HL-60/S4 treated with retinoic acid at 250 ng/mL for 4 days and 3 days (cell line): ENCODE results near the gene CNTNAP2.

ENCODE experiments used
- in situ Hi-C: fragments of 300-500 bp; cut with MboI; formaldehyde crosslinking; loops from 2 replicates; pipeline ENCODE4 v1.7.0; 2022; ENCODE audit warnings: low sequenced_read_pairs

Gene CNTNAP2

GRCh38 chr7:147971606-147972110, 1855.1 kb downstream of the CNTNAP2 start:
- in situ Hi-C loops = no loop called here

GRCh38 chr7:147978201-147978600, 1861.6 kb downstream of the CNTNAP2 start:
- in situ Hi-C loops = no loop called here

GRCh38 chr7:147978651-147979050, 1862.0 kb downstream of the CNTNAP2 start:
- in situ Hi-C loops = no loop called here

- in situ Hi-C loops = no loop called here
Observed at GRCh38 chr7:147980826-147981813, 1864.5 kb downstream of the CNTNAP2 start.

- in situ Hi-C loops = no loop called here
Observed at GRCh38 chr7:147982307-147982706, 1865.7 kb downstream of the CNTNAP2 start.

GRCh38 chr7:147984265-147984664, 1867.7 kb downstream of the CNTNAP2 start:
- in situ Hi-C loops = no loop called here

GRCh38 chr7:147990079-147990478, 1873.5 kb downstream of the CNTNAP2 start:
- in situ Hi-C loops = no loop called here

- in situ Hi-C loops = no loop called here
Observed at GRCh38 chr7:147990942-147991341, 1874.3 kb downstream of the CNTNAP2 start.

GRCh38 chr7:147992698-147993097, 1876.1 kb downstream of the CNTNAP2 start:
- in situ Hi-C loops = no loop called here

- in situ Hi-C loops = no loop called here
Observed at GRCh38 chr7:147997636-147998035, 1881.0 kb downstream of the CNTNAP2 start.

- in situ Hi-C loops = no loop called here
Observed at GRCh38 chr7:147999962-148000361, 1883.4 kb downstream of the CNTNAP2 start.

- in situ Hi-C loops = no loop called here
Observed at GRCh38 chr7:148011753-148012152, 1895.2 kb downstream of the CNTNAP2 start.

GRCh38 chr7:148014001-148014400, 1897.4 kb downstream of the CNTNAP2 start:
- in situ Hi-C loops = no loop called here

GRCh38 chr7:148014541-148014940, 1897.9 kb downstream of the CNTNAP2 start:
- in situ Hi-C loops = no loop called here

GRCh38 chr7:148017126-148017525, 1900.5 kb downstream of the CNTNAP2 start:
- in situ Hi-C loops = no loop called here

GRCh38 chr7:148020679-148021078, 1904.1 kb downstream of the CNTNAP2 start:
- in situ Hi-C loops = no loop called here

GRCh38 chr7:148021507-148022045, 1905.0 kb downstream of the CNTNAP2 start:
- in situ Hi-C loops = no loop called here

GRCh38 chr7:148022832-148023231, 1906.2 kb downstream of the CNTNAP2 start:
- in situ Hi-C loops = no loop called here

- in situ Hi-C loops = no loop called here
Observed at GRCh38 chr7:148026713-148027112, 1910.1 kb downstream of the CNTNAP2 start.

- in situ Hi-C loops = no loop called here
Observed at GRCh38 chr7:148028165-148028564, 1911.6 kb downstream of the CNTNAP2 start.

GRCh38 chr7:148031019-148031418, 1914.4 kb downstream of the CNTNAP2 start:
- in situ Hi-C loops = no loop called here

GRCh38 chr7:148031811-148032210, 1915.2 kb downstream of the CNTNAP2 start:
- in situ Hi-C loops = no loop called here
